Measurements from ENCODE around the gene TNFSF15.
"Not testable (repeated sequence)": the region's sequence is repeated elsewhere in the genome, so short reads cannot be mapped to it uniquely, and the experiment has no call there.

DNA sequence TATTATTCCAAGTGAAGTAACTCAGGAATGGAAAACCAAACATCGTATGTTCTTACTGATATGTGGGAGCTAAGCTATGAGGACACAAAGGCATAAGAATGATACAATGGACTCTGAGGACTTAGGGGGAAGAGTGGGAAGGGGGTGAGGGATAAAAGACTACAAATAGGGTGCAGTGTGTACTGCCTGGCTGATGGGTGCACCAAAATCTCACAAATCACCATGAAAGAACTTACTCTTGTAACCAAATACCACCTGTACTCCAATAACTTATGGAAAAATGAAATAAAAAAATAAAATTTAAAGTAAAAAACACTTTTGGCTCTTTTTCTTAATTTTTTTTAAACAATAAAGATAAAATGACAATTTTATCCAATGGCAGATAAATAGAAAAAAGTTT, 64.3 kb downstream of the TNFSF15 start:
- TF ChIP-seq, protein P1, sequence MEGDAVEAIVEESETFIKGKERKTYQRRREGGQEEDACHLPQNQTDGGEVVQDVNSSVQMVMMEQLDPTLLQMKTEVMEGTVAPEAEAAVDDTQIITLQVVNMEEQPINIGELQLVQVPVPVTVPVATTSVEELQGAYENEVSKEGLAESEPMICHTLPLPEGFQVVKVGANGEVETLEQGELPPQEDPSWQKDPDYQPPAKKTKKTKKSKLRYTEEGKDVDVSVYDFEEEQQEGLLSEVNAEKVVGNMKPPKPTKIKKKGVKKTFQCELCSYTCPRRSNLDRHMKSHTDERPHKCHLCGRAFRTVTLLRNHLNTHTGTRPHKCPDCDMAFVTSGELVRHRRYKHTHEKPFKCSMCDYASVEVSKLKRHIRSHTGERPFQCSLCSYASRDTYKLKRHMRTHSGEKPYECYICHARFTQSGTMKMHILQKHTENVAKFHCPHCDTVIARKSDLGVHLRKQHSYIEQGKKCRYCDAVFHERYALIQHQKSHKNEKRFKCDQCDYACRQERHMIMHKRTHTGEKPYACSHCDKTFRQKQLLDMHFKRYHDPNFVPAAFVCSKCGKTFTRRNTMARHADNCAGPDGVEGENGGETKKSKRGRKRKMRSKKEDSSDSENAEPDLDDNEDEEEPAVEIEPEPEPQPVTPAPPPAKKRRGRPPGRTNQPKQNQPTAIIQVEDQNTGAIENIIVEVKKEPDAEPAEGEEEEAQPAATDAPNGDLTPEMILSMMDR (IDR thresholded peaks at IDR 0.05): not testable (repeated sequence)
- TF ChIP-seq POLR2A (IDR thresholded peaks at IDR 0.05): not testable (repeated sequence)

All from adrenal gland (tissue), 5 donors.